Left ventricle myocardium inferior (tissue), 1 donor: ENCODE results near the gene TRUB2. TPM values are rescaled to one million over a fixed set of nuclear protein-coding genes. Genes with fewer than 3 reads are reported as not detected.

ENCODE experiments used
- DNase-seq: peaks from one replicate; pipeline ENCODE4 v3.0.0-alpha.2; 2020
- H3K27ac ChIP-seq: fragments of 200-600 bp; replicated peaks from 2 replicates; pipeline ENCODE4 v1.8.0; 2021
- H3K27me3 ChIP-seq: fragments of 200-600 bp; 2 replicates; pipeline ENCODE4 v1.8.0; 2021; ENCODE audit warnings: low read depth
- H3K36me3 ChIP-seq: fragments of 200-600 bp; 2 replicates; pipeline ENCODE4 v1.8.0; 2021
- H3K4me1 ChIP-seq: fragments of 200-600 bp; 2 replicates; pipeline ENCODE4 v1.8.0; 2021
- H3K4me3 ChIP-seq: fragments of 200-600 bp; 2 replicates; pipeline ENCODE4 v1.8.0; 2021; ENCODE audit warnings: mild to moderate bottlenecking, moderate library complexity
- H3K9me3 ChIP-seq: fragments of 200-600 bp; replicated peaks from 2 replicates; pipeline ENCODE4 v1.8.0; 2021
- intact Hi-C: fragments of 100-400 bp; cut with micrococcal nuclease; formaldehyde crosslinking; loops from one replicate; pipeline ENCODE4 v1.11.0; 2022
- total RNA-seq: library from RNA; stranded (reverse); fragmentation: NEBNext Ultra II Directional; extraction: Animal tissue kit (Norgen Biotek cat#: 25700); gene quantifications from one replicate; pipeline ENCODE4 v1.2.1, GENCODE V29; 2021
- TF ChIP-seq, protein P1 (sequence below): fragments of 200-600 bp; IDR thresholded peaks from 2 replicates; pipeline ENCODE4 v1.8.0; 2021; ENCODE audit warnings: antibody characterized with exemption, mild to moderate bottlenecking, borderline replicate concordance
- donor health status: DM: no; HTN: yes; CAD: no; lungs with severe emphysema.

The TRUB2 gene
- total RNA-seq, 1 donor from 2014 or later = 43.7 TPM

DNA sequence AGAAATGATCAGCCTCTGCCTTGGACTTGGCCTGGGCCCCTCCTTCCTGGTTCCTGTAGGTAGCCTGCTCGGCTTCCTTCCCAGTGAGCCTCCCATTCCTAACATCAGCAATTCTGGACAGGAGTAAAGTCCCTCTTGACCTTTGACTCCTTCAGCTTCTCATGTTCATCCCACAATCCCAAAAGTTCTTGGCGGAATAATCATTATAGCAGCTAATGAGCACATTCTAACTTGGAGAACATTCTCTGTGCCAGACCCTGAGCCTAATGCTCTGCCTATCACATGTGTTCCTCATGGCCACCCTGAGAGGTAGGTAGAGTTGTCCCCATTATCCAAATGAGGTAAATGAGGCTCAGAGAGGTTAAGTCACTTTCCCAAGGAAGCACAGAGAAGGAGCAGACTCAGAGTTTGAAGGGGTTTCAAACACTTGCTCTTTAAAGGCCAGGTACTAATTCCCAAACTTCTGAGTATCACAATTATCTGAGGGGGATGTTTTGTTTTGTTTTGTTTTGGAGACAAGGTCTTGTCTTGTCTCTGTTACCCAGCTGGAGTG lies 24.9 kb downstream of the TRUB2 start:
- H3K4me1 ChIP-seq = peaks cover 4% of the 10 kb centered on the region
- DNase-seq = no peak
- H3K27me3 ChIP-seq = no peaks in the 10 kb centered on the region
- H3K27ac ChIP-seq = no peak overlapping the region
- no peak overlapping the region for H3K4me3 ChIP-seq
- TF ChIP-seq, protein P1, sequence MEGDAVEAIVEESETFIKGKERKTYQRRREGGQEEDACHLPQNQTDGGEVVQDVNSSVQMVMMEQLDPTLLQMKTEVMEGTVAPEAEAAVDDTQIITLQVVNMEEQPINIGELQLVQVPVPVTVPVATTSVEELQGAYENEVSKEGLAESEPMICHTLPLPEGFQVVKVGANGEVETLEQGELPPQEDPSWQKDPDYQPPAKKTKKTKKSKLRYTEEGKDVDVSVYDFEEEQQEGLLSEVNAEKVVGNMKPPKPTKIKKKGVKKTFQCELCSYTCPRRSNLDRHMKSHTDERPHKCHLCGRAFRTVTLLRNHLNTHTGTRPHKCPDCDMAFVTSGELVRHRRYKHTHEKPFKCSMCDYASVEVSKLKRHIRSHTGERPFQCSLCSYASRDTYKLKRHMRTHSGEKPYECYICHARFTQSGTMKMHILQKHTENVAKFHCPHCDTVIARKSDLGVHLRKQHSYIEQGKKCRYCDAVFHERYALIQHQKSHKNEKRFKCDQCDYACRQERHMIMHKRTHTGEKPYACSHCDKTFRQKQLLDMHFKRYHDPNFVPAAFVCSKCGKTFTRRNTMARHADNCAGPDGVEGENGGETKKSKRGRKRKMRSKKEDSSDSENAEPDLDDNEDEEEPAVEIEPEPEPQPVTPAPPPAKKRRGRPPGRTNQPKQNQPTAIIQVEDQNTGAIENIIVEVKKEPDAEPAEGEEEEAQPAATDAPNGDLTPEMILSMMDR = no peak
- H3K36me3 ChIP-seq = peaks cover 7% of the 10 kb centered on the region
- no peaks in the 10 kb centered on the region for H3K9me3 ChIP-seq
- intact Hi-C loops = no loop called here

DNA sequence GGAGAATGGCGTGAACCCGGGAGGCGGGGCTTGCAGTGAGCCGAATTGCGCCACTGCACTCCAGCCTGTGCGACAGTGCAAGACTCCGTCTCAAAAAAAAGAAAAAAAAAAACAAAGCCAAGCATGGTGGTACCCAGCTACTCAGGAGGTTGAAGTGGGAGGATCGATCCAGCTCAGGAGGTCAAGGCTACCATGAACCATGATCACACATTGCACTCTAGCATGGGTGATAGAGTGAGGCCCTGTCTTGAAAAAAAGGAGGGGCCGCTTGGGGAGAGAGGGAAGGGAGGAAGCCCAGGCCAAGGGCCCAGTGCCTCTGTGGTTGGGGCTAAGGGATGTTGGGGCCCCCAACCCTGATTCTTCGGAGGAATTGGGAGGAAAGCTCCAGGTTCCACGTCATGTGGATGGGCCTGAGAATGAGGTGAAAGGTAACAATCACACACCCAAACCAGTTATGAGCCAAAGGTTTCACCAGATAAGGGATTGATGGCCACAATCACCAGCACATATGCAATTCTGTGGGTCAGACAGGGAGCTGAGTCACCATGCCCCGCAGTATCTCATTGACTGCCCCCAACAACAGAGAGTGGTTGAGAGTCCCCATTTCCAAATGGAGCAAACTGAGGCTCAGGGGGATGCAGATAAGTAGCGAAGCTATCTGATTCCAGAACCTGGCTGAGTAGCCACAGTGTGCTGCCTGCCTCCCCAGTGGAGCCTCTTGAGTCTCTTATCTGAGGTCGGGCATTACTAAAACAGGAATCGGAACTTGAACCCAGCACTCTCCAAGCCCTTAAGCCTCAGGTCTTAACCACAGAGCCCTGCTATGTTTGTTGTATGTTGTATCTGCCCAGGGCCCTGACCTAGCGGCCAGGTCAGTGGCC lies 25.7 kb downstream of the TRUB2 start:
- H3K36me3 ChIP-seq = peaks cover 7% of the 10 kb centered on the region
- H3K4me1 ChIP-seq = peaks cover 4% of the 10 kb centered on the region
- TF ChIP-seq, protein P1 = no peak
- intact Hi-C loops = no loop called here
- H3K27me3 ChIP-seq = no peaks in the 10 kb centered on the region
- H3K4me3 ChIP-seq = no peak overlapping the region
- no peak overlapping the region for H3K27ac ChIP-seq
- H3K9me3 ChIP-seq = no peaks in the 10 kb centered on the region
- DNase-seq = no peak

DNA sequence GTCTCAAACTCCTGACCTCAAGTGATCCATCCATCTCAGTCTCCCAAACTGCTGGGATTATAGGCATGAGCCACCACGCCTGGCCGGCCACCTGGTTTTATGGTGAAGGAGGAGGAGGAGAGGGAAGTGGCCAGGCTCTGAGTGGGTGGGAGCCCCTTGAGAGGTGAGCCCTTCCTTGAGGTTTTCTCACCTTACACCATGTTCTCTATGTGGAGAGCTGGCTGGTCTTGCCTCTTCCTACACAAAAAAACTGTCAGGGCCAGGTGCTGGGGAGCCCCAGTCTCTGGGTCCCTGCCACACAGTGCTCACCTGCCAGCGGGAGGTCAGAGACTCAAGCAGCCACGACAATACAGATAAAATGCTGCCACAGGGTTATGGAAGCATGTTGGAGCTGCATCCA lies 28.1 kb downstream of the TRUB2 start:
- no peak for DNase-seq
- H3K27ac ChIP-seq = no peak overlapping the region
- no peaks in the 10 kb centered on the region for H3K27me3 ChIP-seq
- TF ChIP-seq, protein P1 = no peak
- peaks cover 12% of the 10 kb centered on the region for H3K36me3 ChIP-seq
- H3K4me1 ChIP-seq = peaks cover 4% of the 10 kb centered on the region
- no peak overlapping the region for H3K4me3 ChIP-seq
- no peaks in the 10 kb centered on the region for H3K9me3 ChIP-seq
- intact Hi-C loops = no loop called here

DNA sequence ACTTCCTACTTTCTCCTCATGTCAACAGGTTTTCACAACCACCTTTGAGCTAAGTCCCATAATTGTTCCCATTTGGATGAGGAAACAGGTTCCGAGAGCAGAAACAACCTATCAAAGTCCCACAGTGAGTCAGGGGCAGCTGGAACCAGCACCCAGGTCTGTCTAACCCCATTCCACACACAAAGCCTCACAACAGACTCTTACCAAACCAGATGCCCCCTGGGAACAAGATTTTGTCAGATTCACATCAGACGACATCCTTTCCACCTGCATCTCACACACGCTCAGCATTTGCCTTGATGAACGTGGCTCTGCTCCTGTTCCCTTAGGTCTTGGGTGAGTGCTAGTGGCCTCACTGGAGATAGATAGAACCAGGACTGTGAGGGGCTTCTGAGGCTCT lies 29.2 kb downstream of the TRUB2 start:
- intact Hi-C loops = no loop called here
- Histone ChIP-seq H3K27ac (no peak overlapping the region), H3K36me3 (peaks cover 19% of the 10 kb centered on the region), H3K27me3 (no peaks in the 10 kb centered on the region), H3K9me3 (no peaks in the 10 kb centered on the region), H3K4me3 (no peak overlapping the region), H3K4me1 (peaks cover 4% of the 10 kb centered on the region)
- TF ChIP-seq, protein P1 = no peak
- no peak for DNase-seq

DNA sequence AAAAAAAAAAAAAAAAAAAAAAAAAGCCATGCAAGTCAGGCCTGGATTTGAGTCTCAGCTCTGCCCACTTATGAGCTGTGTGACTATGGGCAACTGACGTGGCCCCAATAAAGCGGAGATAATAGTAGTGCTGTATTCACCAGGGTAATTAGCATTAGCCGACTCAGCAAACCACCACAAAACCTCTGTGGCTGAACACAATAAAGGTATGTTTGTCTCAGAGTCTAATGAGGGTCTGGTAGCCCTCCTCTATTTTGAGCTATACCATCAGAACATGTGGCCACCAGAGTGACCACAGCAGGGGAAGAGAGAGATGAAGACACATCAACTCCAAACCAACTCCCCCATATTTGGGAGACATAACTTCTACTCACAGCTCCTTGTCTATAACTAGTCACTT lies 30.2 kb downstream of the TRUB2 start:
- H3K27me3 ChIP-seq = no peaks in the 10 kb centered on the region
- TF ChIP-seq, protein P1 = no peak
- intact Hi-C loops = no loop called here
- DNase-seq = no peak
- no peaks in the 10 kb centered on the region for H3K9me3 ChIP-seq
- H3K4me1 ChIP-seq = peaks cover 4% of the 10 kb centered on the region
- H3K36me3 ChIP-seq = peaks cover 26% of the 10 kb centered on the region
- no peak overlapping the region for H3K4me3 ChIP-seq
- no peak overlapping the region for H3K27ac ChIP-seq
